Mesothelial cell of epicardium (in vitro differentiated cells): ENCODE data around the gene NOP9. TPM values are rescaled to one million over a fixed set of nuclear protein-coding genes. Genes with fewer than 3 reads are reported as not detected.

Experiments used
- DNase-seq, 2 experiments: peaks; one replicate each; pipeline ENCODE4 v3.0.0; 2021; ENCODE audit warnings: low spot score in 2 of 2; ENCODE audit not compliant: unreplicated experiment in 2 of 2
- H3K27ac Mint-ChIP-seq: 2 replicates; pipeline ENCODE4 v1.8.0; 2021; ENCODE audit warnings: mixed read lengths
- H3K27me3 Mint-ChIP-seq: 2 replicates; pipeline ENCODE4 v1.8.0; 2021; ENCODE audit warnings: low read depth, mixed read lengths
- H3K36me3 Mint-ChIP-seq: 2 replicates; pipeline ENCODE4 v1.8.0; 2021; ENCODE audit warnings: mixed read lengths
- H3K4me1 Mint-ChIP-seq: 2 replicates; pipeline ENCODE4 v1.8.0; 2021; ENCODE audit warnings: mixed read lengths
- H3K4me3 Mint-ChIP-seq: 2 replicates; pipeline ENCODE4 v1.8.0; 2021; ENCODE audit warnings: mild to moderate bottlenecking, moderate library complexity, mixed read lengths
- H3K9me3 Mint-ChIP-seq: 2 replicates; pipeline ENCODE4 v1.8.0; 2021; ENCODE audit warnings: mixed read lengths
- total RNA-seq: library from RNA; stranded (reverse); gene quantifications from 3 replicates; pipeline ENCODE4 v1.2.1, GENCODE V29; 2021
- TF ChIP-seq, protein P1 (sequence below): fragments of 200-600 bp; sonication (generic); IDR thresholded peaks from one replicate; pipeline ENCODE4 v1.5.0; 2021; ENCODE audit warnings: antibody characterized with exemption; ENCODE audit not compliant: unreplicated experiment

The NOP9 gene
- total RNA-seq, 1 donor from 2014 or later: 30.8 TPM

DNA sequence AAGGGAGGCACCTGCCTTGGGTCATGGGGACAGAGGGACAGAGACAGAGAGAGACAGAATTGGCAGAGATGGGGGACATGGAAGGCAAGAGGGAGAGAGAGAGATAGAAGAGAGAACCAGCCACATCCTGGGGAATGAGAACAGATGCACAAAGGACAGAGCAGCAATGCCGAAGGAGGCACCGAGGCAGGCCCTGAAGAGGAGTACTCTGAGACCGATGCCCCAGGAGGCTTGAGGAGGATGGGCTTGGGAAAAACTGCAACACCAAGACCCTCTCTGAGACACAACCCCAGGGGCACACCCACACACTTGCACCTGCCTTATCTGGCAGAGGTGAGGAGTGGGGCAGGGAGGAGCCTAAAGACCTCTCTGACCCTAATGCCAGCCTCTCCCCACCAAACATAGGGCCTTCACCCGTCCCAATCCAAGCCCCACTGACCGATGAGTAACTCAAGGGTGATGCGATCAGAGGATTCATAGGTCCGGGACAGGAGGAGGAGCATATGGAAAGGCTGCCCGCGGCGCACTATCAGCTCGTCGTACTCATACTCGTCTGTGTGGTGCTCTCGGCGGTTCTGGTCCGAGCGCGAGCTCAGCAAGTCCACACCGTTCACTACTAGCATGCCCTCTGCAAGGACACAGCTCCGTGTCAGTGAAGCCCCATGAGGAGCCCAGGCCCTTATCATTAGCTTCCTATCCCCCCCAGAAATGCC is 38.2 kb upstream of the NOP9 start:
- no peak for DNase-seq
- Mint-ChIP-seq H3K27ac (no peak overlapping the region), H3K4me3 (no peak overlapping the region)

GRCh38 chr14:24261969-24262327 is 37.7 kb upstream of the NOP9 start:
- TF ChIP-seq, protein P1, sequence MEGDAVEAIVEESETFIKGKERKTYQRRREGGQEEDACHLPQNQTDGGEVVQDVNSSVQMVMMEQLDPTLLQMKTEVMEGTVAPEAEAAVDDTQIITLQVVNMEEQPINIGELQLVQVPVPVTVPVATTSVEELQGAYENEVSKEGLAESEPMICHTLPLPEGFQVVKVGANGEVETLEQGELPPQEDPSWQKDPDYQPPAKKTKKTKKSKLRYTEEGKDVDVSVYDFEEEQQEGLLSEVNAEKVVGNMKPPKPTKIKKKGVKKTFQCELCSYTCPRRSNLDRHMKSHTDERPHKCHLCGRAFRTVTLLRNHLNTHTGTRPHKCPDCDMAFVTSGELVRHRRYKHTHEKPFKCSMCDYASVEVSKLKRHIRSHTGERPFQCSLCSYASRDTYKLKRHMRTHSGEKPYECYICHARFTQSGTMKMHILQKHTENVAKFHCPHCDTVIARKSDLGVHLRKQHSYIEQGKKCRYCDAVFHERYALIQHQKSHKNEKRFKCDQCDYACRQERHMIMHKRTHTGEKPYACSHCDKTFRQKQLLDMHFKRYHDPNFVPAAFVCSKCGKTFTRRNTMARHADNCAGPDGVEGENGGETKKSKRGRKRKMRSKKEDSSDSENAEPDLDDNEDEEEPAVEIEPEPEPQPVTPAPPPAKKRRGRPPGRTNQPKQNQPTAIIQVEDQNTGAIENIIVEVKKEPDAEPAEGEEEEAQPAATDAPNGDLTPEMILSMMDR: no peak
- Mint-ChIP-seq H3K9me3 (no peaks in the 10 kb centered on the region), H3K36me3 (peaks cover 8% of the 10 kb centered on the region)

More for the DNA sequence above, 38.2 kb upstream of the NOP9 start:
- Mint-ChIP-seq H3K36me3 (peaks cover 3% of the 10 kb centered on the region), H3K9me3 (no peaks in the 10 kb centered on the region), H3K4me1 (peaks cover 33% of the 10 kb centered on the region), H3K27me3 (no peaks in the 10 kb centered on the region)
- TF ChIP-seq, protein P1: no peak

DNA sequence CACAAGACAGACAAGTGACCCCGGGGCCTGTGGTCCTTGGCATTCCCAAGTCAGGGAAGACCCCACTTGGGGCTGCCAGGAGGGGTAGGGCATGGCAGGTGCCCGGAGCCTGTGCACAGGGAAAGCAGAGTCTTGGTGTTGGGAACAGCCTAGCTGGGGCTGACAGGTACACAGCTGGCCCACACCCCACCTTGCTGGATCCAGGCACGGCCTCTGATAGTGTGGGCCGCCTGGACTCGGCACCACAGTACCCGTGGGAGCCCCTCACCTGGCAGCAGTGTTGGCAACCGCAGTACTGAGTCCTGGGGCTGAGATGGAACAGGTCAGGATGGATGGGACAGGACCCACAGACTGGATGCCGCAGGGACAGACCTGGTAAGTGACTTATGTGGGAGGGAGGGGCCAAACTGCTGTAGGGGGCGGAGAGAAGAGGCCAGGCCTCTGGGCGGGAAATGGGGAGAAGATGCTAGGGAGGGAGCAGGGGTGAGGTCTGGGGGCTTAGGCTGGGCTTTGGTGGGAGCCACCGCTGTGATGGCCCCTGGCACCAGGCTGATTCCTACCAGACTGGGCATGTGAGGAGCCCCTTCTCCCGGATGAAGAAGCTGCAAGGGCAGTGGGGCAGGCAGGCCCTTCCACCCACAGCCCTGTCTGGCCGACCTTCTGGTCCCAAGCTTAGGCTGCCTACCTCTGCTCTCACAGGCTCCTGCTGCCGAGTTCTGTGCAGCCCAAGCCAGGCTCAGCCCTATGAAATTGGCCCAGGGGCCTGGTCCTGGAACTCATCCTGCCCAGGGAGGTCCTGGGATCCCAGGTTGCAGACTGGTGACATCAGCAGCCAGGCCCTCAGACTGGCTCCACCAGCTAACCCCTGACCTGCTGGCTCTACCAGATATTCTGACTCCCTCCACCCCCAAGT is 36.6 kb upstream of the NOP9 start, which contains the start of gene TGM1:
Gene TGM1 (minus strand): TSS at position 357 of the 913 bp plus-strand sequence. CDS start 825 bp downstream, outside the sequence.
- Mint-ChIP-seq H3K36me3 (peaks cover 13% of the 10 kb centered on the region), H3K4me1 (peaks cover 27% of the 10 kb centered on the region), H3K27me3 (no peaks in the 10 kb centered on the region), H3K27ac (peak within 1 kb of the TSS; percentile 88), H3K4me3 (no peak within 1 kb of the TSS), H3K9me3 (no peaks in the 10 kb centered on the region)
- DNase-seq: no peak
- TF ChIP-seq, protein P1: no peak

More at GRCh38 chr14:24261969-24262327, 37.7 kb upstream of the NOP9 start:
- H3K27me3 Mint-ChIP-seq: no peaks in the 10 kb centered on the region
- no peak overlapping the region for H3K27ac Mint-ChIP-seq
- DNase-seq: no peak
- no peak overlapping the region for H3K4me3 Mint-ChIP-seq
- peaks cover 31% of the 10 kb centered on the region for H3K4me1 Mint-ChIP-seq

DNA sequence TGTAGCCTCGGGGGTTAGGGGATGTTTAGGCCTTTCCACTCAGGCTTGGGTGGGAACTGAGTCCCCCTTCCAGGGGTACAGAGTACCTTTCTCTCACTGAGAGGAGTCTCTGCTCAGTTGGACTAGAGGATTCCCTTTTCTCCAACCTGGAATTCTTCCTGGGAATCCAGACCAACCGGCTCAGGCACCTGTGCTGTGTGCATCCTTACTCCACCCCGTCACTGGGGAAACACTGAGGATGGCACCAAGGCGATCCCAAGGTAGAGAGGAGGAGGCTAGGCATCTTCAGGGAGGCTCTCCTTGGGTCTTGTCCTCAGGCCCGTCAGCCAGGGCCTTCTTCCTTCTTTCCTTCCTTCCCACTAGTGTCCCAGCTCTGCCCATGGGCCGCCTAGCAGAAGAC is 35.8 kb upstream of the NOP9 start:
- TF ChIP-seq, protein P1: no peak
- no peak for DNase-seq
- H3K27me3 Mint-ChIP-seq: no peaks in the 10 kb centered on the region
- peaks cover 22% of the 10 kb centered on the region for H3K4me1 Mint-ChIP-seq
- H3K36me3 Mint-ChIP-seq: peaks cover 13% of the 10 kb centered on the region
- H3K27ac Mint-ChIP-seq: peak overlapping the region; percentile 88
- no peaks in the 10 kb centered on the region for H3K9me3 Mint-ChIP-seq
- H3K4me3 Mint-ChIP-seq: no peak overlapping the region

DNA sequence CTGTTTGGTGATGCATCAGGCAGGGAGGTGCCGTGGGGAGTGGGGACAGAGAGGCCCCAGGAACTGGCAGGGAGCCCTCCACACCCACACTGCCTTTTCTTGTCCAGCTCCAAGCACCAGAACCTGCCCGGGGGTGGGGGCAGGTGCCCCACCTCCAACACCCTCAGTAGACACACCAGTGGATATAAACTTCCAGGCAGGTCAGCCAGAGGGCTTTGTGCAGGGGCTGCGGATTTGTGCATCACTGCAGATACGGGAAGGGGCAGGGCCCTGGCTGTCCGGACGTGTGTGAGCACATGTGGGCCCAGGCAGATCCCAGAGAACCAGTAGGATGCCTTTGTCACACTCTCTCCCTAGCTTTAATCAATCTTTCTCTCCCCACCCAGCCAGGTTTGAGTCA is 35.4 kb upstream of the NOP9 start:
- Mint-ChIP-seq H3K27me3 (no peaks in the 10 kb centered on the region), H3K4me1 (peaks cover 17% of the 10 kb centered on the region), H3K4me3 (no peak overlapping the region), H3K36me3 (peaks cover 13% of the 10 kb centered on the region), H3K9me3 (no peaks in the 10 kb centered on the region), H3K27ac (peak overlapping the region; percentile 88)
- TF ChIP-seq, protein P1: no peak
- DNase-seq: no peak
